H1 (cell line): ENCODE results near the gene HYLS1. TPM values are rescaled to one million over a fixed set of nuclear protein-coding genes. Genes with fewer than 3 reads are reported as not detected.

Experiments used
- HDAC2 ChIP-seq, 2 experiments: fragments of 300-600 bp in 1 of 2; sonication (generic) in 1 of 2; IDR thresholded peaks; 2 replicates each; pipeline ENCODE4 v1.6.1; 2011 to 2012; ENCODE audit warnings: low read depth in 2 of 2, low read length in 2 of 2, mild to moderate bottlenecking in 2 of 2, moderate library complexity in 2 of 2, borderline replicate concordance in 1 of 2, inconsistent platforms in 1 of 2
- KDM4A ChIP-seq: IDR thresholded peaks from one replicate; pipeline ENCODE4 v1.7.1; 2012; ENCODE audit warnings: low read depth, mild to moderate bottlenecking, moderate library complexity, low read length, inconsistent platforms; ENCODE audit not compliant: severe bottlenecking
- RXRA ChIP-seq: IDR thresholded peaks from 2 replicates; pipeline ENCODE4 v1.6.1; 2011; ENCODE audit warnings: low read depth, mild to moderate bottlenecking, low read length, moderate library complexity; ENCODE audit not compliant: insufficient read depth
- SAP30 ChIP-seq: fragments of 300-600 bp; sonication (generic); IDR thresholded peaks from 2 replicates; pipeline ENCODE4 v1.7.1; 2012; ENCODE audit warnings: low read length, moderate library complexity, mild to moderate bottlenecking, inconsistent platforms; ENCODE audit not compliant: insufficient read depth, insufficient replicate concordance
- SUZ12 ChIP-seq: fragments of 200-600 bp; sonication (generic); IDR thresholded peaks from 2 replicates; pipeline ENCODE4 v1.6.1; 2012; ENCODE audit warnings: mild to moderate bottlenecking, inconsistent platforms, low read length, moderate library complexity, mixed read lengths
- polyA plus RNA-seq, 7 experiments: library from polyadenylated mRNA; depleted of rRNA in 3 of 7; stranded (reverse) in 5 of 7; unstranded in 2 of 7; fragments of >200 nt in 5 of 7; fragments of 200-250 nt in 2 of 7; gene quantifications; 1 replicate in 5 of 7; 2 replicates in 1 of 7; 4 replicates in 1 of 7; pipeline versions ENCODE4 v1.2.1 to v1.2.3, GENCODE V29; 2011 to 2013; ENCODE audit warnings: missing spikeins in 2 of 7, mixed read lengths in 2 of 7
- total RNA-seq: library from RNA; stranded (reverse); fragmentation: NEBNext Ultra II Directional; extraction: Animal tissue kit (Norgen Biotek cat#: 25700); gene quantifications from 2 replicates; pipeline ENCODE4 v1.2.1, GENCODE V29; 2021

The HYLS1 gene
- total and polyA plus RNA-seq, 2 of the 8 experiments (the other 6 are each of a cell fraction or from before 2014, with no cell fraction given) = 5.1 to 11.6 TPM

DNA sequence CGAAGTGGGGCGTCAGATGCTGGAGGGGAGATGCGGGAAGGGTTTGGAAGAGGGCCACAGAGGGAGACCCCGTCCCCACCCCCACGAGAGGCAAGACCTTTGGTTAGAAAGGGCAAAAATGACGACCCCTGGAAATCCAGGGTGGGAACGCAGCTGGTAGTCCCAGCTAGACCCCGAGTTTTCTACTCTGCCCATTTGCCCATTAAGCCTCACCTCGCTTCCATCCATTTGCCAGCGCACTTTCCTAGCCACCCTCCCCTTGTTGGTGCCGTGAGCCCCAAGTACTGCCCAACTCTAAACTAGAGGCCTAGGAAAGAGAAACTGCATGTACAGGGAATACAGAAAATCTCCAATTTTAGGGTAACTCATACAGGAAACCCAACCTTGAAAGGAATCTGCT, 17.2 kb downstream of the HYLS1 start (continued):
- TF ChIP-seq HDAC2 (IDR thresholded peaks at IDR 0.05; ENCODE audit: borderline replicate concordance in 1 of 2, low read depth in 2 of 2, low read length in 2 of 2) = no peak
- no peak for TF ChIP-seq RXRA
- peak; percentile 36 for TF ChIP-seq KDM4A
- peak; percentile 10; the same call in 1 of the 2 replicates for TF ChIP-seq SUZ12
- TF ChIP-seq SAP30 = no peak
